ENCODE data around the gene SPHK2. TPM values are rescaled to one million over a fixed set of nuclear protein-coding genes. Genes with fewer than 3 reads are reported as not detected.

Gene SPHK2
- total RNA-seq, 1 experiment from 2014 or later: 38.8 TPM

GRCh38 chr19:48674921-48675824 is 55.9 kb downstream of the SPHK2 start:
- intact Hi-C loops (cut with micrococcal nuclease; ENCODE audit: unreplicated experiment): no loop called here
- no peak overlapping the region for H3K4me3 ChIP-seq (ENCODE audit: low read depth, low read length, poor library complexity, severe bottlenecking)
- DNase-seq (ENCODE audit: low spot score): peak; percentile 93

GRCh38 chr19:48676487-48676886 is 57.2 kb downstream of the SPHK2 start:
- no peaks in the 10 kb centered on the region for H3K27me3 ChIP-seq (replicated peaks; ENCODE audit: insufficient read depth, low read depth, low read length, poor library complexity)
- intact Hi-C loops (cut with micrococcal nuclease; ENCODE audit: unreplicated experiment): no loop called here
- BruUV-seq (replicated peaks): no TSS peak
- ChIA-PET CTCF (no interaction called here), POLR2A (ENCODE audit: low non-redundant PET) (no interaction called here)
- no peaks in the 10 kb centered on the region for H3K36me3 ChIP-seq (ENCODE audit: insufficient read depth, low read length, poor library complexity, severe bottlenecking)
- no peak for TF ChIP-seq EZH2 (IDR thresholded peaks at IDR 0.05; ENCODE audit: borderline replicate concordance, low read depth, low read length, poor library complexity, severe bottlenecking)
- no peak for TF ChIP-seq CTCF (conservative IDR thresholded peaks at IDR 0.05; ENCODE audit: low read depth, low read length)
- no peak overlapping the region for H3K4me3 ChIP-seq (ENCODE audit: low read depth, low read length, poor library complexity, severe bottlenecking)
- no peak for DNase-seq (ENCODE audit: low spot score)
- H3K27ac ChIP-seq (ENCODE audit: low read depth, low read length, poor library complexity, severe bottlenecking): no peak overlapping the region
- H3K9me3 ChIP-seq (ENCODE audit: low read depth, low read length, poor library complexity, severe bottlenecking): no peaks in the 10 kb centered on the region
- H3K4me1 ChIP-seq (ENCODE audit: insufficient read depth, low read length, poor library complexity, severe bottlenecking): peaks cover 4% of the 10 kb centered on the region

More at GRCh38 chr19:48674921-48675824, 55.9 kb downstream of the SPHK2 start:
- Histone ChIP-seq H3K27me3 (replicated peaks; ENCODE audit: insufficient read depth, low read depth, low read length, poor library complexity) (no peaks in the 10 kb centered on the region), H3K27ac (ENCODE audit: low read depth, low read length, poor library complexity, severe bottlenecking) (no peak overlapping the region), H3K9me3 (ENCODE audit: low read depth, low read length, poor library complexity, severe bottlenecking) (no peaks in the 10 kb centered on the region), H3K4me1 (ENCODE audit: insufficient read depth, low read length, poor library complexity, severe bottlenecking) (peaks cover 4% of the 10 kb centered on the region), H3K36me3 (ENCODE audit: insufficient read depth, low read length, poor library complexity, severe bottlenecking) (no peaks in the 10 kb centered on the region)
- no peak for TF ChIP-seq EZH2 (IDR thresholded peaks at IDR 0.05; ENCODE audit: borderline replicate concordance, low read depth, low read length, poor library complexity, severe bottlenecking)
- peak; percentile 94 for TF ChIP-seq CTCF (conservative IDR thresholded peaks at IDR 0.05; ENCODE audit: low read depth, low read length)
- CTCF ChIA-PET: interaction anchor here (1.0 to 1.2 kb wide), 2 partner anchors 110 to 295 kb away, joined by 4 to 5 read pairs; no protein-coding TSS in a partner anchor
- BruUV-seq (replicated peaks): no TSS peak
- POLR2A ChIA-PET (ENCODE audit: low non-redundant PET): no interaction called here

- intact Hi-C loops (cut with micrococcal nuclease; ENCODE audit: unreplicated experiment): no loop called here
These were observed 57.6 kb downstream of the SPHK2 start for GRCh38 chr19:48676887-48677286.

More at GRCh38 chr19:48676887-48677286, 57.6 kb downstream of the SPHK2 start:
- DNase-seq (ENCODE audit: low spot score): no peak
- no peak overlapping the region for H3K4me3 ChIP-seq (ENCODE audit: low read depth, low read length, poor library complexity, severe bottlenecking)
- no peaks in the 10 kb centered on the region for H3K9me3 ChIP-seq (ENCODE audit: low read depth, low read length, poor library complexity, severe bottlenecking)
- no peaks in the 10 kb centered on the region for H3K36me3 ChIP-seq (ENCODE audit: insufficient read depth, low read length, poor library complexity, severe bottlenecking)
- POLR2A ChIA-PET (ENCODE audit: low non-redundant PET): no interaction called here
- TF ChIP-seq CTCF (conservative IDR thresholded peaks at IDR 0.05; ENCODE audit: low read depth, low read length) (no peak), EZH2 (IDR thresholded peaks at IDR 0.05; ENCODE audit: borderline replicate concordance, low read depth, low read length, poor library complexity, severe bottlenecking) (no peak)
- peaks cover 4% of the 10 kb centered on the region for H3K4me1 ChIP-seq (ENCODE audit: insufficient read depth, low read length, poor library complexity, severe bottlenecking)
- no peaks in the 10 kb centered on the region for H3K27me3 ChIP-seq (replicated peaks; ENCODE audit: insufficient read depth, low read depth, low read length, poor library complexity)
- no TSS peak for BruUV-seq (replicated peaks)
- H3K27ac ChIP-seq (ENCODE audit: low read depth, low read length, poor library complexity, severe bottlenecking): no peak overlapping the region
- CTCF ChIA-PET: no interaction called here
